NCI-H2171 (cell line): ENCODE data around the gene DEDD2.

ENCODE experiments used
- DNase-seq: peaks from one replicate; lab custom pipeline; 2025; lab: John Stamatoyannopoulos, UW

DEDD2 gene

DNA sequence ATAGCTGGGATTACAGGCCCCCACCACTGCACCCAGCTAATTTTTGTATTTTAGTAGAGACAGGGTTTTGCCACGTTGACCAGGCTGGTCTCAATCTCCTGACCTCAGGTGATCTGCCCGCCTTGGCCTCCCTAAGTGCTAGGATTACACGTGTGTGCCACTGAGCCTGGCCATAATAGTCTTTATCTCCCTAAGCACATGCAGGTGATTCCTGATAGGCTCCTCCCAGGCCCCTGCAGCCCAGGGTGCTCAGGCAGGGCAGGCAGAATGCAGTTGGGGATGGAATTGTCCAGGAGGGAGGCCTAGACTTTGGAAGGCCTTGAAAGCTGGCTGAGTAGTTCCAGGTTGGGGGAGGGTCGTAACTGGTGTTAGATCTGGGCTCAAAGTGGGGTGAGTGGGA, 11.2 kb upstream of the DEDD2 start:
- no peak for DNase-seq

DNA sequence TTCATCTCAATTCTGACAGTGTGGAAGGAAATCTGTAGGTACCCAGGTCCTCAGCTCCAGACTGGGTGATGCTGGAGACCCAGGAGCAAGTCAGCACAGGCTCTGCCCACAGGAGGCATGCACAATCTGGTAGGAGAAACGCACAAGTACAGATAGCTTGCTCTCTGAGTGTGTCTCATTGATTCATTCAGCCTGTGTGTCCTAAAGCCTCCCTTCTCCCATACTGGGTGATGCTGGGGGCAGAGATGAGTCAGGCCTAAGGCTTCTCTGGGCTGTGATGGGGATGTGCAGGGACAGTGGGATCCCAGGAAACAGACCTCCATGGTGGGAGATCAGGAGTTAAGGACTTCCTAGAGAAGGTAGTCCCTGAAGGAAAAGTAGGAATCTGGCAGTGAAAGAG, 9.4 kb upstream of the DEDD2 start:
- DNase-seq: no peak

DNA sequence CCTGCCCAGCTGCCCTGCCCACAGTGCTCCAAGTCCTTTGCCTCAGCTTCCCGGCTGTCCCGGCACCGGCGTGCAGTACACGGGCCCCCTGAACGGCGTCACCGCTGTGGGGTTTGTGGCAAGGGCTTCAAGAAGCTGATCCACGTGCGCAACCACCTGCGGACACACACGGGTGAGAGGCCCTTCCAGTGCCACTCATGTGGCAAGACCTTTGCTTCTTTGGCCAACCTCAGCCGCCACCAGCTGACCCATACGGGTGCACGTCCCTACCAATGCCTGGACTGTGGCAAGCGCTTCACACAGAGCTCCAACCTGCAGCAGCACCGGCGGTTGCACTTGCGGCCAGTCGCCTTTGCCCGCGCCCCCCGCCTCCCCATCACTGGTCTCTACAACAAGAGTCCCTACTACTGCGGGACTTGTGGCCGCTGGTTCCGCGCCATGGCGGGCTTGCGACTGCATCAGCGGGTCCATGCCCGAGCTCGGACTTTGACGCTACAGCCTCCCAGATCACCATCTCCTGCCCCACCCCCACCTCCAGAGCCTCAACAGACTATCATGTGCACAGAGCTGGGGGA, 8.3 kb upstream of the DEDD2 start:
- DNase-seq: no peak

DNA sequence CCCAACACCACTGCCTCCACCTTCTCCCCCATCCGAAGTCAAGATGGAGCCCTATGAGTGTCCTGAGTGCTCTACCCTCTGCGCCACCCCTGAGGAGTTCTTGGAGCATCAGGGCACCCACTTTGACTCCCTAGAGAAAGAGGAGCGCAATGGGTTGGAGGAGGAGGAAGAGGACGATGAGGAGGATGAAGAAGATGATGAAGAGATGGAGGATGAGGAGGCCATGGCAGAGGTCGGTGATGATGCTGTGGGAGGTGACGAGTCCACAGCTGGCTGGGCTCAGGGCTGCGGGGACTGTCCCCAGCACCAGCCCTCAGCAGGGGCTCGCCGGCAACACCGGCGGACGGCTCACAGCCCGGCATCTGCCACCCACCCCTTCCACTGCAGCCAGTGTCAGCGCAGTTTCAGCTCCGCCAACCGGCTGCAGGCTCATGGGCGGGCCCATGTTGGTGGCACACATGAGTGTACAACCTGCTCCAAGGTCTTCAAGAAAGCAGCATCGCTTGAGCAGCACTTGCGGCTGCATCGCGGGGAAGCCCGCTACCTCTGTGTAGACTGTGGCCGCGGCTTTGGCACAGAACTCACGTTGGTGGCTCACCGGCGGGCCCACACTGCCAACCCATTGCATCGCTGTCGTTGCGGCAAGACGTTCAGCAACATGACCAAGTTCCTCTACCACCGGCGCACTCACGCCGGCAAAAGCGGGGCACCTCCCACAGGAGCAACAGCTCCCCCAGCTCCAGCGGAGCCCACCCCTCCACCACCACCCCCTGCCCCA, 7.7 kb upstream of the DEDD2 start:
- no peak for DNase-seq

DNA sequence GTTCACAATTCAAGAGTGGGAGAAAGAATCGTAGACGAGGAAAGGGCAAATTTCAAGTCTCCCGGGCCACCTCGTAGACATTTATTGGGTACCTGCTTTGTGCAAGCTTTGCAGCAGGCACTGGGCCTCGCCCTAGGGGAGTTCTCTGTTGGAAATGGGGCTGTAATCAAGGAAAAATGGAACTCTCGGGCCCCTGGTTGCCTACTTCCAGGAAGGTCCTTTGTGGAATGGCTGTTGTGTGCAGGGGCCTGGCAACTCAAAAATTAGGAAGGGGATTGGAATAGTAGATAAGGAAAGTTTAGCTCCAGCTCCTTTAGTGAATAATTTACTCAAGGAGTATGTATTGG, 3.2 kb upstream of the DEDD2 start:
- DNase-seq: no peak

DNA sequence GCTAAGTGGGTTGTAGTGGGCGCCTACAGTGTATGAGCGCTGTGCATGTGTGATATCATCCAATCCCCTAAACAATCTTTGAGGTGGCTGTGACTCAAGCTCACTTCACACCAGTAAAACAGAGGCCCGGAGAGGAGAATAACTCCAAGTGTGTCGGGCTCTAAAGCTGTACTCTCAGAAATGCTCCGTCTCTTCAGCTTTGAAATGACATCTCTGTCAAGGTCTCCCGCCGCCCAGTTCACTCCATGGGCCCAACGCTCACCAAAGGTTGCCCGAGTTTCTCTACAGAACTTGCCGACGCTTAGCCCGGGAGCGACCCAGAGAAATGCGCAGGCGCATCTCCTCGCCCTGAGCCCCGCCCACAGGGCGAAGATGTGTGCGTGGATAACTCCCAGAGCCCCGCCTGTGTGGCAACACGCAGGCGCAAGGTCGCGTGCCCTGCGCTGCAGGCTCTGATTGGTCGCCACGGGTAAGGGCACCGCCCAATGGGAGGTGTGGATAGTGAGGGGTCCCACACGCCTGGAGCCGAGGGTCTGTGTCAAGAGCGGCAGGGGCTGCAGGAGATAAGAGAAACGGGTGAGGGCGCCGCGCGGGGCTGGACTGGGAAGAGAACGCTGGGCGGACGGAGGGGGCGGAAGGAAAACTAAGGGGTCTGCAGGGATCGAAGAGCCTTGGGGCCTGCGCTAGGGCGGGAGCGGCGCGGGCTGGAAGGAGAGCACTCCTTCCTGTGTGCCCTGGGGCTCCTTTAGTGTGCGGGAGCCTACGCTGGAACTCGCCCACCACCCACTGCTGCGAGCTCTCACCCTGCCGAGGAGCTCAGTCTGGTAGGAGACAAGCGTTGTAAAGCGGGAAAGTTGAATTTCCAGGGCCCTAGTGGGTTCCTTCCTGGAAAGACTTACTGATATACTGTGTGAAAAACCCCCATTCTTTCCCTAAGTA, 2.6 kb upstream of the DEDD2 start, which contains the start of gene ZNF526:
Gene ZNF526 (plus strand): TSS at position 501 of the 939 bp plus-strand sequence. CDS start 4,092 bp downstream, outside the sequence.
- peak; percentile 97 for DNase-seq

DNA sequence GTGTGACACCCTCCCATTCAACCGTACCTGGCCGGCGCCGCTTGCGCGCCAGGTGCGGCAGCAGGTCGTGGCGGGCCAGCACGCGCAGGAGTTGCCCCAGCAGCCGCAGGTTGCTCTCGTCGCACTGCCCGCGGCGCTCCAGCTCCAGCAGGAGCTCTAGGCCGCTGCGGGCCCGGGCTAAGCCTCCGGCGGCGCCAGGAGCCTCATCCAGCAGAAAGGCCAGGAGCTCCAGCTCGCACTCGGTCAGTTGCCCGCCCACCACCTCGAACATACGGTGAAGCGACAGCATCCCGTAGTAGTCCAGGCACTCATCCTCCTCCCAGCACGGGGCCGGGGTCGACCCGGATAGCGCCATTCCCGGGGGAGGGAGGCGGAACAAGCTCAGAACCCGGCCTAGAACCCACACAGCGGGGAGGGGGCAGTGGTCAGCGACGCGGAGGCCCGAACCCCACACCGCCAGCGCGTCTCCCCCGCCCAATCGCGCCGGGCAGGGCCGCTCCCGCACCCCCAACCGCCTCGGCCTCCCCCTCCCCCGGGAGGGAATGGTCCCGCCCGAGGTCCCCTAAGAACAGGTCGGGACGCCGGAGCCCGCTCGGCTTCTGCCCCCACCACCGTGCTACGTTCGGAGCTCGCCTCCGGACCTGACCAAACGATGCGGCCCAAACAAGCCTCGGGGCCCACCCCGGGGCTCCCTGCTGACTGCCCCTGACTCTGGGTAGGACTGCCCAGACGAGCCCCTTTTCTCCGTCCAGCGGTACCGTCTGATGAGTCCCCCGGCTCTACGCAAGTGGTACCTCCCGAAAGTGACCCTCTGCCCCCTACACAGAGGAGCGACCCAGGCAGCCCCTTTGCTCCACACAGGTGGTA, 591 bp downstream of the DEDD2 start:
- peak; percentile 22 for DNase-seq

DNA sequence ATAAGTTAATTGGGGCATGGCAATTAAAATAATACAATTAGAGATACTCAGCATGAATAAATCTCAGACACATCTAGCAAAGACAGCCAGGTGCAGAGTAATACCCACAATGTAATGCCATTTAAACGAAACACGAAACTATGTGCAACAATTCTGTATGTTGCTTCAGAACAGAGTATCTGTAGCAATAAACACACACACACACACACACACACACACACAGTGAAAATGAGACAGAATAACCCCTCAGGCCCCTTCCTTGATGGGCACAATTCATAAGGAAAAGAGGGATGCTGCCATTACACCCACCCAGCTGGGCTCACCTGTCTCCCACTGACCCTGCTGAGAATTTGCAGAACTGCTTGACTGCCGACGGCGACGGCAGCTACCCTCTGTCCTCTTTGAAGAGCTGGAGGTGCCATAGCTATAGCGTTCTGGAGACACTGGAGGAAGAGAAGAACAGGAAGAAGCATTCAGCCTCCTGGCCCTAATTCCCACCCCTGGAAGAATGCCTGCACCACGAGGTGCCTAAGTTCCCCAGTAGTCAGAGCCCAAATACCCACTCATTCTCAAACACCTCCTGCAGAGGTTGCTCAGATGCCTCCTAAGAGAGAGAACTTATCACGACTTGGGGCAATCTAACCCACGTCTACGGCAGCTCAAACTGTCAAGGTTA, 2.5 kb downstream of the DEDD2 start:
- no peak for DNase-seq

DNA sequence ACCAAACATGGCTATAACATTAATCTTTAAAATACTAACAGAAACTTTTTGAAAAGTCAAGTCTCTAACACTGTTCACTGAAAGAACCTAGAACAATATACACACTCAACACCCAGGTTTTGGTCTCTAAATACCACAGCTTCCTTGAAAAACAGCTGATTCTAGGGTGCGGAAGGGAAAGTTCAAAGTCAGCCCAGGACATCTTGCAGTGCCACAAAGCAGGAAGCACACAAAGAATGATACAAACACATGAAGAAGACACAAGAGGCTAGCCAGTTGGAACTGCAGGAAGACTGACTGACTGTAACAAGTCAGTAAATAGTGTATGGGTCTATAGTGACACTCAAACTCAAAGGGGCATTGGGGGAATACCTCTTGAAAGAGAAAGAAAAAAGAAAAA, 4.6 kb downstream of the DEDD2 start:
- DNase-seq: no peak

DNA sequence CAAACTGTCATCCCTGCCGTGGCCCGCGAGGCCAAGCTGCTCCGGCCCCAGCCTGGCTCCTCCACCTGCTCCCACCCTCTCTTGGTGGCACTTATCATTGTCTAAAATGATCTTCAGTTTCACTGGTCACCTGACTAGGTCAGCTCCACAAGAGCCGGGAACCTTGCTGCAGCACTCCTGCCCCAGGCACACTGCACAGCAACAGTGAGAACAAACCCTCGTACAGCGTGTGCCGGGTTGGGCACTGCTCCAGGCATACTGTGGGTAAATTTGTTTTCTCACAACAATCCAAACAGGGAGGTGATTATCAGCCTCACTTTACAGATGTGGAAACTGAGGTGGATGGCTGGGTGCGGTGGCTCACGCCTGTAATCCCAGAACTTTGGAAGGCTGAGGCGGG, 8.9 kb downstream of the DEDD2 start:
- no peak for DNase-seq

DNA sequence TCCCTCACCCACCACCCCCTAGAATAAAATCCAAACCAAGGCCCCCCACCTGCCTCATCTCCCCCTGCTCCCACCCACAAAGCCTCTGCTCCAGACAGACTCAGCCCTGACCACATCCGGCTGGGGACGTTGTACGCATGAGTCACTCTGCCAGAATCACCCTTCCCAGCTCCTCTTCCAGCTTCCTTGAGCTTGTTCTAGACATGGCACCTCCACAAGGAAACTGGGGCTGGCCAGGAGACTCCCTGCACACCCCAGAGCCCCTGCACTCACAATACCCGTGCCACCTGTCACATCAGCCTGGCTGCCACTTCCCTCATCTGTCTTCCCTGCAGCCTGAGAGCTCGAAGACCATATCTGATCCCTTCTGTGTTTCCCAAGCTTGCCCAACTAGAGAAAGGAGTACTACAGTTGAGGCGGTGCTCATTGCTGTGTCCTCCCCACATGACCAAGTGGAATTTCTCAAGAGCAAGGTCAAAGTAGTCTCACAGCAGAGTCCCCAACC, 9.7 kb downstream of the DEDD2 start:
- no peak for DNase-seq

DNA sequence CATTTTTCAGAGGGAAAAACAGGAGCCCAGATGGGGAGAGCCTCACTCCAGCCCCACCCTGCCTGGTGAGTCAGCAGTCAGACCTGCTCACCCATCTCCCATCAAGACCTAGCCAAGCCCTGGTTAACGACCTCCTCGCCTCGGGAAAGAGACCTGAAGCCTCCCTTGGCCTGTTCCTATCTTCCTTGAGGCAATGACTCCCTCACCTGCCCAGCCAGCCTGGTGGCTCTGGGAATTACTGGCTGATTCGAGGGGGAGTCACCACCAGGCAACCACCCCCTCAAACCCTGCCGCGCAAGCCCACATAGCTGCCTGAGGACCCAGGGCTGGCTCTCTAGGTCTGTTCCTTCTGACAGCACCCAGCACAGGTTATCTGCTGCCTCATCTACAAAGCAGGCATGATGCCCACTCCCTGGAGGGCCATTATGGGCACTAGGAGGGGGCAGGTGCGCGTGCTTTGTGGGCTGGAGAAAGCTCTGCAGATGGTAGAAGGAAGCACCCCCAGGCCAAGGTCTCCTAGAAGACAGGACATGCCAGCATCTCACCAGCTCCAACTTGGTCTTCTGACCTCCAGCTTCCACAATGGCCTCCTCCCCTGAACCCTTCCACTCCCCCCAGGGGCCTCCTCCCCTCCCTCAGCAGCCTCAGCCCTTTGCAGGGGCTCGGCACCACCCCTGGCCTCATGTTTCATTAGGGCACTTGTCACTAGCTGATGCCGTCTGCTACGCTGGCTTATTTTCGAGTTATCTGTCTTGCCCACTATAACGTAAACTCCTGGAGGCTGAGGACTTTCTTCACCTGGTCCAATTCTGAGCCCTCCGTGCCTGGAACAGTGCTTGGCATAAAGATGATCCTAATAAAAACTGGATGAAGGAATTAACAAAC, 10.4 kb downstream of the DEDD2 start:
- DNase-seq: no peak

DNA sequence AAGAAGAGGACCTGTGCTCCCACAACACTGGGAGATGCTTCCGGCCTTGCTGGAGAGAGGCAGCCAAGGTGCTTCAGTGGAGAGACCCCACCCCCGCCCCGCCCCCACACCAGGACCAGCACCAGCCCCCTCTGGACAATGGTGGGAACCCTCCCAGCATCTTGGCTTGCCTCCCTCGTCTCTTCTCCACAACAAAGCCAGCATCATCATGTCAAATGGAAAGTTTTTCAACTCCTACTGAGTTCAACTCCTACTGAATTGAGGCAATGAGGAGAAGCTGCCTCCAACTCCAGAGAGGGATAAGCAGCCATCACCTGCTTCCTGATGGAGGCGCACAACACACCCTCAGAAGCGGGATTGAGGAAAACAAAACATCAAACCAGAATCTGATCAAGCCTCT, 12.8 kb downstream of the DEDD2 start:
- no peak for DNase-seq

DNA sequence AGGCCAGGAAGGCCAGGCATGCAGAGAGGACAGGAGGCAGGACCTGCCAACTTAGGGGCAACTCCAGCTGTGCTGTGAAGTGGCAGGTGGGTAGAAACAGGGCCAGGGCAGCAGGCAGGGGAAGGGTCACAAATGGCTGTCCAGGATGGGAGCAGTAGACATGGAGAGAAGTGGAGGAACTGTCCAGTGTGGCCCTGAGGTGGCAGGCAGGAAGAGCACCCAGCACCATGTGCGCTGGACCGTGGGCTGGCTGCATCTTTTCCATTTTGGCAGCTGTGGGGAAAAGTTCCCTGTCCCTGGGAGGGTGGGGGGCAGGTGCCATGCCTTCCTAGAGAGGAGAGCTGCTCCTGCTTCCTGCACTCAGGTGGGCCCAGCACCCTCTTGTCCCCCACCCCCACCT, 13.8 kb downstream of the DEDD2 start:
- no peak for DNase-seq

DNA sequence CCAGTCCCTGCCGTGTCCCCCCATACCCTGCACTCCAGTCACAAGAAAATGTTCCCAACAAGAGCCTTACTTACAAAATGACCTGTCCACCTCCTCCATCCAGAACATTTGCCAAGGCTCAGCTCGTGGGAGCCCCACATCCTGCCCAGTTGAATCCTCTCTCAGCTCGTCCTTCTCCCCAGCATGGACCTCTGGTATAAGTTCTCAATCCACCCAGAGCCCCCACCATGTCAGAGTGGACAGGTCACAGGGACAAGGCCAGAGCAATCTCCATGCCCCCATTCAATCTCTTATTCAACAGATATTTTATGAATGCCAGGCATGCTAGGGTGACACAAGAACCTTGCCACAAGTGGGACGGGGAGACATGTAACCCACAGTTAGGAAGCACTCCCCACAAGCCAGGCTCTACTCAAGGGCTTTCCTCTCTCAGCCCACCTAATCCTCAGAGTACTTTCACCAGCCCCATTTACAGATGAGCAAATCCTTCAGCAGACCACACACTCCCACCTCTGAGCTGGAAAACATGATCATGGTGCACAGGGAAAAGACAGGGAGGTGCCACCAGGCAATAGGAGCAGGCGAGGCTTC, 15.1 kb downstream of the DEDD2 start:
- no peak for DNase-seq

DNA sequence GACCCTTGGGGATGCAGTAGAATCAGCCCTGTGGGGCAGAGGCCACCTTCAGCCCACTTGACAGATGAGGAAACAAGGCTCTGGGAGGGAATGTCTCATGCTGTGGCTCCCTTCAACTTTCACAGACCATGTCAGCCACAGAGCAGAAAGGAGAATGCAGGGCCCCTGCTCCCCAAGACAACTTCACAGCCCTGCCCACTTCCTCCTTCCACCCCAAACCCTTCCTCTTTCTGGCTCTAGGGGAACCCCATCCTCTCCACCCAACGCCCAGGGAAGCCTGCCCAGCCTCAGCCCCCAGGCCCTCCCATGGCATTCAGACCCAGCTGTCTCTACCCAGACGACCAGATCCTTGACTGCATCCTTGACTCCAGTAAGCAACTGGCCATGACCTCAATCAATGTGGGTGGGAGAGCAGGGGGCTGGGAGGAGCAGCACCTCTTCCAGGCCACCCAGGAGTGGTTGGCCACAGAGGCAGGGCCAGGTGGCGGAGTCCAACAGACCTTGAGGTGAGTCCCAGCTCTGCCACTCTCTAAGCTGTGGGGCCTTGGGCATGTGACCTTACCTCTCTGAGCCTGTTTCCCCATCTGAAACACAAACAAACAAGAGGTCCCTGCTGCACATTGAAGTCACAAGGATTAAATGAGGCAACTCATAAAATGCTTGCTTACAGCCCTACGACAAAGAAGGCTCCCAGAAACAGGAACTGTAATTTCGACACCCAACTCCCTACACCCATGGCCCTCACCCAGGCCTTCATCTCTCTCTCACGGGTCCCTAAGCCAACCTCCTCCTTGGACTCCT, 15.8 kb downstream of the DEDD2 start:
- DNase-seq: no peak

DNA sequence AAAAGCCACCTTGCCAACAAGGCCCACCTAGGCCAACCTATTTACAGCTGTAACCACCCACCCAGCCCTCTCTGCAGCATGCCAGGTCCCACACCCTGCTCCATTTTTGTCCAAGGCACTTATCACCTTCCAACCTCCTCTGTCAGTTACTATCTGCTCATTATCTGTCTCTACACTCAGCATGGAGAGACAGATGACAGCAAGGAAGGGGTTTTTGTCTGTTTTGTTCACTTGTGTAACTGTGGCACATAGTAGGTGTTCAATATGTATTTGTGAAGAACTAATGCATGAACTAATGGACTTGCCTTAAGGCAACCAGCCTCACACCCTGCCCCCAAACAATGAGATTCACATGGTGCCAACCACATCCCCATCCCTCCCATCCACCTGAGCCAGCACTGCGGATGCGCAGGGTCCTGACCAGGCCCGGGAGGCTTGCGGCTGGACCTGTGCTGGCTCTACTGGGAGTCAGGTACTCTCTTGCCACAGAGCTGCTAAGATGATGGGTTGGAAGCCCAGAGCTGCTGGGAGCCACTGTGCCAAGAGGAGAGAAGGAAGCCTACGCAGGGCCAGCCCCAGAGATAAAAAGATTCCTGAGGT, 17.3 kb downstream of the DEDD2 start:
- DNase-seq: no peak

DNA sequence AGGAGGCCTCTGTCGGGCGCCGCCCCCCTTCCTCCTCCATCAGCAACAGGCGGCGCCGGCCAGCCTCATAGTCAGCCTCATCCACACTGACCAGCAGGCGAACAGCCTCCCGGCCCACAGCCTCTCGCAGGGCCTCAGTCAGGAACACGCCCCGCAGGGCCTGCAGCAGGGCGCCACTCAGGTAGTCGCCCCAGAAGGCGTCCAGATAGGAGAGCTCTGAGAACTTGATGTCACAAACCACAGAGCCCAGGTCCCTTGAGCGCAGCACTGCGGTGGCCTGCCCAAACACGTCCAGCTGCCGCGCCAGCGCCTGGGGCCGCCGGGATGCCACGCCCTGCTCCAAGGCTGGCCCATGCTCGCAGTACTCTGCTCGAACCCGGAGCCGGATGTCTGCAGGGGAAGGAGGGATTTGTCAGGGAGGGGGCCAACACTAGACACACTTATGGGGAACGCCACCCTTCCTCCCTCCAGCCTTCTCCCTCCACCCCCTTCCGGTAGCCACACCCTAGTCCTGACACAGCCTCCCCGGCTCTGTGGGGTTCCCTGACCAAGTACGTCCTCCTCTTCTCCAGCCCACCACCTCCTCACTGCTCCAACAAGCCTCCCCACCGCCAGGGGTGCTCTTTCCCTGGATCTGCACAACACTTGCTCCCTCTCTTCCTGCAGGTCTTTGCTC, 17.9 kb downstream of the DEDD2 start:
- peak; percentile 50 for DNase-seq
